Smooth muscle cell (in vitro differentiated cells): ENCODE results near the gene MROH8. TPM values are rescaled to one million over a fixed set of nuclear protein-coding genes. Genes with fewer than 3 reads are reported as not detected.

Experiments
- DNase-seq: peaks from one replicate; lab custom pipeline; 2025; ENCODE audit not compliant: unreplicated experiment; lab: John Stamatoyannopoulos, UW
- H2AFZ ChIP-seq: fragments of 200-600 bp; sonication (generic); 2 replicates; pipeline ENCODE4 v1.6.0; 2016; ENCODE audit warnings: antibody characterized with exemption, low read depth, mild to moderate bottlenecking
- H3F3A ChIP-seq: fragments of 200-600 bp; sonication (generic); 2 replicates; pipeline ENCODE4 v1.6.0; 2017; ENCODE audit warnings: antibody characterized with exemption, low read depth
- H3K27ac ChIP-seq: fragments of 200-600 bp; sonication (generic); 2 replicates; pipeline ENCODE4 v1.5.1; 2016; ENCODE audit warnings: low read depth, mild to moderate bottlenecking
- H3K27me3 ChIP-seq: fragments of 200-600 bp; sonication (generic); 2 replicates; pipeline ENCODE4 v1.6.1; 2016; ENCODE audit warnings: low read depth, mild to moderate bottlenecking
- H3K36me3 ChIP-seq: fragments of 200-600 bp; sonication (generic); 2 replicates; pipeline ENCODE4 v1.5.1; 2016; ENCODE audit warnings: low read depth
- H3K4me1 ChIP-seq: fragments of 200-600 bp; sonication (generic); 2 replicates; pipeline ENCODE4 v1.5.1; 2016; ENCODE audit warnings: low read depth
- H3K4me2 ChIP-seq: fragments of 200-600 bp; sonication (generic); 2 replicates; pipeline ENCODE4 v1.6.0; 2016; ENCODE audit warnings: mild to moderate bottlenecking
- H3K4me3 ChIP-seq: fragments of 200-600 bp; sonication (generic); 2 replicates; pipeline ENCODE4 v1.5.1; 2016; ENCODE audit warnings: mild to moderate bottlenecking
- H3K79me2 ChIP-seq: fragments of 200-600 bp; sonication (generic); 2 replicates; pipeline ENCODE4 v1.6.0; 2016; ENCODE audit warnings: low read depth, mild to moderate bottlenecking
- H3K9ac ChIP-seq: fragments of 200-600 bp; sonication (generic); 2 replicates; pipeline ENCODE4 v1.6.0; 2016; ENCODE audit warnings: low read depth
- H3K9me3 ChIP-seq: fragments of 200-600 bp; sonication (generic); replicated peaks from 2 replicates; pipeline ENCODE4 v1.5.1; 2016; ENCODE audit warnings: low read depth
- H4K20me1 ChIP-seq: fragments of 200-600 bp; sonication (generic); 2 replicates; pipeline ENCODE4 v1.6.0; 2016; ENCODE audit warnings: low read depth
- WGBS: methylation state at CpG from one replicate; pipeline ENCODE4 v1.1.7; 2016; ENCODE audit warnings: low lambda C conversion rate; 5-methylcytosine and 5-hydroxymethylcytosine counted together
- polyA plus RNA-seq: library from polyadenylated mRNA; unstranded; fragments of >200 nt; fragmentation: Nextera tagmentation; extraction: Ambion mirVana; gene quantifications from 2 replicates; pipeline ENCODE4 v1.2.1, GENCODE V29; 2016
- total RNA-seq: library from RNA; depleted of rRNA; stranded (reverse); fragments of >200 nt; gene quantifications from 2 replicates; pipeline ENCODE4 v1.2.3, GENCODE V29; 2014
- TF ChIP-seq, protein P1 (sequence below): fragments of 200-600 bp; sonication (generic); IDR thresholded peaks from 2 replicates; pipeline ENCODE4 v1.5.1; 2017; ENCODE audit warnings: borderline replicate concordance, mild to moderate bottlenecking, antibody characterized with exemption; ENCODE audit not compliant: insufficient read depth, poor library complexity, severe bottlenecking

Gene MROH8
- total and polyA plus RNA-seq, 2 experiments from 2014 or later, result 0.81 to 1.6 TPM

DNA sequence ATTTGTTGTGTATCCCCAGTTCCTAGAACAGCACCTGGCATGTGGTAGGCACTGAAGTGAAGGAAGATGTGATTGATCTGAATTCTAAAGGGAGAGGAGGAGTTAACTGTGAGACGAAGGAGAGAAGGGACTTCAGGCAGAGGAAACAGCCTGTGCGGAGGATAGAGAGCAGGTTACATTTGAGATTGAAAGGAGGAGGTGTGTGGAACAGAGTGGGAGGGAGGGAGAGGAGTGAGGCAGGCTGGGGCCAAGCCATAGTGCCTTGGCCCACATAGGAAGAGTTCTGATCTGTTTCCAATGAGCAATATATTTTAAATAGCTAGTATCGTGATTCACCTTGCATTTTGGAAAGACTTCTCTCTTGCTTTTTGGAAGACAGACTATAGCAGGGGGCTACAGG, 13.9 kb upstream of the MROH8 start:
- Histone ChIP-seq H3K27me3 (no peaks in the 10 kb centered on the region), H3K36me3 (no peaks in the 10 kb centered on the region), H3K4me1 (peaks cover 13% of the 10 kb centered on the region), H3K79me2 (peaks cover 80% of the 10 kb centered on the region), H3K4me2 (no peak overlapping the region), H2AFZ (no peak overlapping the region), H4K20me1 (peaks cover 99% of the 10 kb centered on the region), H3K9ac (no peak overlapping the region), H3K9me3 (no peaks in the 10 kb centered on the region), H3K4me3 (no peak overlapping the region), H3K27ac (no peak overlapping the region), H3F3A (peaks cover 10% of the 10 kb centered on the region)
- WGBS, result 95% methylated on average over 3 of the region's 3 CpGs
- TF ChIP-seq, protein P1, sequence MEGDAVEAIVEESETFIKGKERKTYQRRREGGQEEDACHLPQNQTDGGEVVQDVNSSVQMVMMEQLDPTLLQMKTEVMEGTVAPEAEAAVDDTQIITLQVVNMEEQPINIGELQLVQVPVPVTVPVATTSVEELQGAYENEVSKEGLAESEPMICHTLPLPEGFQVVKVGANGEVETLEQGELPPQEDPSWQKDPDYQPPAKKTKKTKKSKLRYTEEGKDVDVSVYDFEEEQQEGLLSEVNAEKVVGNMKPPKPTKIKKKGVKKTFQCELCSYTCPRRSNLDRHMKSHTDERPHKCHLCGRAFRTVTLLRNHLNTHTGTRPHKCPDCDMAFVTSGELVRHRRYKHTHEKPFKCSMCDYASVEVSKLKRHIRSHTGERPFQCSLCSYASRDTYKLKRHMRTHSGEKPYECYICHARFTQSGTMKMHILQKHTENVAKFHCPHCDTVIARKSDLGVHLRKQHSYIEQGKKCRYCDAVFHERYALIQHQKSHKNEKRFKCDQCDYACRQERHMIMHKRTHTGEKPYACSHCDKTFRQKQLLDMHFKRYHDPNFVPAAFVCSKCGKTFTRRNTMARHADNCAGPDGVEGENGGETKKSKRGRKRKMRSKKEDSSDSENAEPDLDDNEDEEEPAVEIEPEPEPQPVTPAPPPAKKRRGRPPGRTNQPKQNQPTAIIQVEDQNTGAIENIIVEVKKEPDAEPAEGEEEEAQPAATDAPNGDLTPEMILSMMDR, result no peak
- DNase-seq, result no peak

DNA sequence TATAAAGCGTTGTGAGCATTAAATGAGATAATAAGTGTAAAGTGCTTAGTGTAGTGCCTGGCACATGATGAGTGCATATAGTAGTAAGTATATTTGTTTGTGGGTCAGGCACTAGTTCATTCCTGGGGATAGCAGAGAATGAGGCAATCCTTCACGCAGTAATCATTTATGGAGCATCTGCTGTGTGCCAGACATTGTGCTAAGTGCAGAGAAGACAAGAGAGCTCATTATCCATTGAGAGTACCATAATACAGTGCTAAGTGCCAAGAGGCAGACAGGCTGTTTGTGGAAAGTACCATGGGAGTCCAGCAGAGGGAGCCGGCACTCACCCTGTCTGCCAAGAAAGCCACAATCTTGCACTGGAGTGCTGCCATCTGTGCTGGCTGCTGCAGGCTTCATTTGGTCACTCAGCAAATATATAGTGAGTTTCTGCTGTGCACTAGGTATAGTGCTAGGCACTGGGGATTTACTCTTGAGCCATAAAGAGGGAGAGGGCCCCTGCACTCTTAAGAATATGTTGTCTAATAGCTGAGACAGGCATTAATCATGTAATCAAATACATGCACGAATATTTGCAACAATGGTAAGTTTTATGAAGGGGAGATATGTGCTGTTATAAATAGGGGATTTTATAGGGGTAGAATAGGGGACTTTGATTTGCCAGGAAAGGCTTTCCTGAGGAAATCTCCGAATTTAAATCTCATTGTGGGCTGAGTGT, 12.9 kb upstream of the MROH8 start:
- Histone ChIP-seq H3F3A (peaks cover 10% of the 10 kb centered on the region), H3K79me2 (peaks cover 79% of the 10 kb centered on the region), H3K9ac (no peak overlapping the region), H2AFZ (no peak overlapping the region), H3K36me3 (no peaks in the 10 kb centered on the region), H3K27ac (no peak overlapping the region), H3K4me1 (peaks cover 13% of the 10 kb centered on the region), H4K20me1 (peaks cover 98% of the 10 kb centered on the region), H3K9me3 (no peaks in the 10 kb centered on the region), H3K4me3 (no peak overlapping the region), H3K27me3 (no peaks in the 10 kb centered on the region), H3K4me2 (no peak overlapping the region)
- WGBS, result 50% methylated on average over 5 of the region's 5 CpGs
- peak; percentile 44 for DNase-seq
- TF ChIP-seq, protein P1, result peak; percentile 75

DNA sequence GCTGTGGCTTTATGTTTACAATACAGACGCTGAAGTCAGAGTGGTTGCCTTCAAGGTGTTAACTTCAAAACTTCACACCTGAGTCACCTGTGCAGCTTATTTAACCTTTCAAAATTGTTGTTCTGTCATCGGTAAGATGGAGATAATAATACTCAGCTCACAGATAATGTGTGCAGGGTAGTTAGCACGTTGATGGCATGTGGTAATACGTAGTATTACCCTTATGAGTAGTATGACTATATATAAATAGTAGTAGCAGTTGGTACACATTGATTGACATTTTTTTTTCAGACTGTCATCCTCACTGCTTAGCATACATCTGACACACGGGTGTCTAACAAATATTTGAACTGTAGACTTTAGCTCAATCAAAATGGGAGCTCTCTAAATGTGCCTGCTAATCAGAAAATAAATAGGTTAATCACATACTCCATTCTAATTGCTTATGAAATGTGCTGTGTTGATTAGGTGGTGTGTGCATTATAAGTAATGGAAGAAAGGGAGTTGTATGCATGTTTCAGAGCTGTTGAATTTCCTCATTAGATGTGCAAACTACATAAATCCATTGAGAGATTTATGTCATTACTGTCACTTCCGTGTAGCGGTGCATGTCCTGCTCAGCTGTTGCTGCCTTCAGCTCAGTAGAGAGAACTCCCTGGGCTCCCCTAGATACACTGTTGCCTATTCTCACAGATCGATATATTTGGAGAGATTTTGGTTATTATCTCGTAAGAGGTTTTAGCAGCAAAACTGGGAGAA, 11.2 kb upstream of the MROH8 start:
- H3K4me3 ChIP-seq, result no peak overlapping the region
- H3K36me3 ChIP-seq, result peaks cover 4% of the 10 kb centered on the region
- no peak for DNase-seq
- H3K4me2 ChIP-seq, result no peak overlapping the region
- H3K27ac ChIP-seq, result no peak overlapping the region
- H3F3A ChIP-seq, result peaks cover 10% of the 10 kb centered on the region
- no peaks in the 10 kb centered on the region for H3K27me3 ChIP-seq
- no peaks in the 10 kb centered on the region for H3K9me3 ChIP-seq
- TF ChIP-seq, protein P1, result no peak
- H4K20me1 ChIP-seq, result peaks cover 96% of the 10 kb centered on the region
- 90% methylated on average over 9 of the region's 9 CpGs for WGBS
- peaks cover 13% of the 10 kb centered on the region for H3K4me1 ChIP-seq
- peaks cover 80% of the 10 kb centered on the region for H3K79me2 ChIP-seq
- H2AFZ ChIP-seq, result no peak overlapping the region
- H3K9ac ChIP-seq, result no peak overlapping the region
